Glutamatergic neuron (in vitro differentiated cells): ENCODE results near the gene CAMKK1. TPM values are rescaled to one million over a fixed set of nuclear protein-coding genes. Genes with fewer than 3 reads are reported as not detected.

Experiments
- DNase-seq: peaks from one replicate; pipeline ENCODE4 v3.0.0; 2022
- H3K27ac Mint-ChIP-seq: one replicate; pipeline ENCODE4 v1.8.0; 2020; ENCODE audit warnings: mild to moderate bottlenecking, mixed read lengths, inconsistent platforms; ENCODE audit not compliant: unreplicated experiment
- H3K27me3 Mint-ChIP-seq: one replicate; pipeline ENCODE4 v1.8.0; 2020; ENCODE audit warnings: mild to moderate bottlenecking, moderate library complexity, mixed read lengths, inconsistent platforms; ENCODE audit not compliant: unreplicated experiment
- H3K36me3 Mint-ChIP-seq: one replicate; pipeline ENCODE4 v1.8.0; 2020; ENCODE audit warnings: mild to moderate bottlenecking, mixed read lengths, inconsistent platforms; ENCODE audit not compliant: unreplicated experiment
- H3K4me1 Mint-ChIP-seq: one replicate; pipeline ENCODE4 v1.8.0; 2020; ENCODE audit warnings: mild to moderate bottlenecking, low read depth, mixed read lengths, inconsistent platforms; ENCODE audit not compliant: unreplicated experiment
- H3K4me3 Mint-ChIP-seq: one replicate; pipeline ENCODE4 v1.8.0; 2020; ENCODE audit warnings: mild to moderate bottlenecking, mixed read lengths, inconsistent platforms; ENCODE audit not compliant: unreplicated experiment
- H3K9me3 Mint-ChIP-seq: one replicate; pipeline ENCODE4 v1.8.0; 2020; ENCODE audit warnings: mild to moderate bottlenecking, moderate library complexity, mixed read lengths, inconsistent platforms; ENCODE audit not compliant: unreplicated experiment
- total RNA-seq: library from RNA; stranded (reverse); fragmentation: NEBNext Ultra II Directional; extraction: Animal tissue kit (Norgen Biotek cat#: 25700); gene quantifications from one replicate; pipeline ENCODE4 v1.2.1, GENCODE V29; 2021; ENCODE audit not compliant: unreplicated experiment
- TF ChIP-seq, protein P1 (sequence below): fragments of 200-600 bp; sonication (generic); IDR thresholded peaks from one replicate; pipeline ENCODE4 v1.5.0; 2021; ENCODE audit not compliant: partially characterized antibody, unreplicated experiment

CAMKK1 gene
- total RNA-seq, 1 donor from 2014 or later, result 41.3 TPM

DNA sequence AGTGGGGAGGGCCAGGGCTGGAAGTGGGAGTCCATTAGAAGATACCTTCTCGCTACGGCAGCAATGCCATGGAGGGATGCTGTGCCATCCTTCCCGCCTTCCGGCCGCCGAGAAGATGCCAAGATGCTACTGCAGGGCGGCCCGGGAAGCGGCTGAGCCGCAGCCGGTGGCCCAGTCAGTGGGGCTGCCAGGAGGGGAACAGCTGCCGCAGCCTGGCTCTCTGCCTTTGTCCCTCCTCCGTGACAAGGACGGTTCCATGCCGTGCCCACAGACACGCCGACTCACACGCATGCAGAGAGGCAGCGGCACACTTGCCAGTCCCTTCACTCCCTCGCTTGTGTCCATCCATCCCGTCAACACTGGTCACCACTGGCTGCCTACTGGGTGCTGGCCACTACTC is 26.6 kb downstream of the CAMKK1 start:
- no peak for DNase-seq
- TF ChIP-seq, protein P1, sequence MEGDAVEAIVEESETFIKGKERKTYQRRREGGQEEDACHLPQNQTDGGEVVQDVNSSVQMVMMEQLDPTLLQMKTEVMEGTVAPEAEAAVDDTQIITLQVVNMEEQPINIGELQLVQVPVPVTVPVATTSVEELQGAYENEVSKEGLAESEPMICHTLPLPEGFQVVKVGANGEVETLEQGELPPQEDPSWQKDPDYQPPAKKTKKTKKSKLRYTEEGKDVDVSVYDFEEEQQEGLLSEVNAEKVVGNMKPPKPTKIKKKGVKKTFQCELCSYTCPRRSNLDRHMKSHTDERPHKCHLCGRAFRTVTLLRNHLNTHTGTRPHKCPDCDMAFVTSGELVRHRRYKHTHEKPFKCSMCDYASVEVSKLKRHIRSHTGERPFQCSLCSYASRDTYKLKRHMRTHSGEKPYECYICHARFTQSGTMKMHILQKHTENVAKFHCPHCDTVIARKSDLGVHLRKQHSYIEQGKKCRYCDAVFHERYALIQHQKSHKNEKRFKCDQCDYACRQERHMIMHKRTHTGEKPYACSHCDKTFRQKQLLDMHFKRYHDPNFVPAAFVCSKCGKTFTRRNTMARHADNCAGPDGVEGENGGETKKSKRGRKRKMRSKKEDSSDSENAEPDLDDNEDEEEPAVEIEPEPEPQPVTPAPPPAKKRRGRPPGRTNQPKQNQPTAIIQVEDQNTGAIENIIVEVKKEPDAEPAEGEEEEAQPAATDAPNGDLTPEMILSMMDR, result no peak
- Mint-ChIP-seq H3K4me3 (no peak overlapping the region), H3K27me3 (peaks cover 5% of the 10 kb centered on the region), H3K9me3 (peaks cover 7% of the 10 kb centered on the region), H3K36me3 (no peaks in the 10 kb centered on the region), H3K4me1 (peaks cover 14% of the 10 kb centered on the region), H3K27ac (no peak overlapping the region)

DNA sequence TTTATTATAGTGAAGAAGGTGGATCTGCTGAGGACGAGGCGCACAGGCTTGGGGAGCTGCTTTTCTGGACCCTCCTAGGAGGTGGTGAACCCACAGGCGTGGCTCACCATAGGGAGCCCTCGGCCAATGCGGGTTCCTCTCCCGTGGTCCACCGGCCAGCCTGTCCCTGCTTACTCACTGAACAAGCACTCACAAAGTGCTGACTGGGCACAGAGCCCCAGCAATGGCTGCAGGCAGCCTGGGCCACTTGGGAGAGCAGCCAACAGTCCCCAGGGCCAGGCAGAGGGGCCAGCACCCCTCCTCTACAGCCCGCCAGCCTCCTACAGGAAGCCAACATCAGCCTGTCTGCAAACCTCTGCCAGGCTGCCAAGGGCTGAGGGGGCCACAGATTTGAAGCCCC is 27.7 kb downstream of the CAMKK1 start:
- no peak for DNase-seq
- Mint-ChIP-seq H3K9me3 (peaks cover 7% of the 10 kb centered on the region), H3K27me3 (peaks cover 5% of the 10 kb centered on the region), H3K4me3 (no peak overlapping the region), H3K27ac (peak overlapping the region; percentile 17), H3K36me3 (no peaks in the 10 kb centered on the region), H3K4me1 (peaks cover 16% of the 10 kb centered on the region)
- TF ChIP-seq, protein P1, result no peak

DNA sequence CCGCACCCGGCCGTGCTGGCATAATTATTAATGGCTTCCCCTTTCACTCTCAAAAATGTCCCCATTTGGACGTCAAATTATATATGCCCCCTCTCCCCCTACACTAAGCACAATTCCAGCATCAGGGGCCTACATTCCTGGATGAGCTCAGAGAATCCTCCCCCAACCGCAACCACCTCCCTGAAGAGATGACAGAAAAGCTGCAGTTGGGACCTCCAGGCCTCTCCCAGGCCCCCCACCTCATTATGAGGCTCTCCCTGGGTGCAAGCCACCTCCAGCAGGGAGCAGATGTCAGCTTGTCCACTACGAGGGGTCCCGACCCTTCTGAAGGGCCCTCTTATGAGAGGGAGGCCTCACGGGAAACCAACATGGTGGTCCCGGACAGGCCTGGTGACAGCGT is 28.3 kb downstream of the CAMKK1 start:
- Mint-ChIP-seq H3K36me3 (no peaks in the 10 kb centered on the region), H3K27ac (peak overlapping the region; percentile 68), H3K9me3 (peaks cover 5% of the 10 kb centered on the region)

DNA sequence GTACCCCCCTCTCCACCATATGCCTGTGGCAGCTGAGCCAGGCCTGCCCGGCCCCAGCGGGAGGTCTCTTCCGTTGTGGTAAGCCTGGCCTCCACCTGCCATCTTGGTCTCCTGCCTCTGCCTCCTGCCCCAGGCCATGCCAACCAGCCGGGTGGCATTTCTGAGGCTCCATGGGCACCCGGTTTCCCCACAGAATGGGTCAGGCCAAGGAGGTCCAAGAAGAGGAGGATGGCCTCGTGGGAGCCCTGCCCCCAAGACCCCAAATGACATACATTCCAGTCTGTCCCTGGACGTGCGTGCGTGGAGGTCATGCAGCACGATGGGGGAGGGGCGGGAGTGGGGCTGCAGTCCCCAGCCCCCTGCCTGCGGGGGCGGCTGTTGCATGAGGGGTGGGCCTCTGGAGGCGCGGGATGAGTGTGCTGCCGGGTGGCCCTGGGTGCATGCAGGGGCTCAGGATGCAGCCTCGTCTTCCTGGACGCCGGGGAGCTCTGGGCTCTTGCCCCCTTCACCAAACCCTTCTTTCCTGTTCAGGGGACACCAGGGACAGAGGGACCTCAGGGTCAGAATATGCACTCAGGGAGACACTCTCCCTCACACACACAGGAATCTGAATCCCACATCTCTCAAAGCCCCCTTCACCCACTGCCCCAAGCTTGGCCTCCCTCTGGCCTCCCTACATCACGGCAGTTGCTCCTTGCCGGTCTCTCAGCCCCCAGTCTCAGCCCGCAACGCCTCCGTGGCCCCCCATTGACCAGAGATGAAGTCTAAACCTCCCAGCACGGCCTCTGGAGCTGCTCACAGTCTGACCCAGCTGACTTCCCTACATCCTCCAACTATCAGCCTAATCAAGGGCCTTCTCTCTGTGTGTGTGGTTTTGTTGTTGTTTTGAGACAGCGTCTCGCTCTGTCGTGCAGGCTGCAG is 30.8 kb downstream of the CAMKK1 start:
- peaks cover 7% of the 10 kb centered on the region for H3K4me1 Mint-ChIP-seq
- TF ChIP-seq, protein P1, result no peak
- H3K27ac Mint-ChIP-seq, result peak overlapping the region; percentile 76
- H3K36me3 Mint-ChIP-seq, result no peaks in the 10 kb centered on the region
- no peak overlapping the region for H3K4me3 Mint-ChIP-seq
- H3K9me3 Mint-ChIP-seq, result peaks cover 5% of the 10 kb centered on the region
- DNase-seq, result no peak
- peaks cover 5% of the 10 kb centered on the region for H3K27me3 Mint-ChIP-seq

More for the DNA sequence above, 28.3 kb downstream of the CAMKK1 start:
- H3K4me1 Mint-ChIP-seq, result peaks cover 16% of the 10 kb centered on the region
- H3K4me3 Mint-ChIP-seq, result peak overlapping the region; percentile 15
- DNase-seq, result no peak
- peaks cover 5% of the 10 kb centered on the region for H3K27me3 Mint-ChIP-seq
- TF ChIP-seq, protein P1, result no peak
